HCEC 1CT (cell line): Measurements from ENCODE around the gene H2BK1.

Experiments
- DNase-seq: peaks from one replicate; pipeline ENCODE4 v3.0.0-alpha.2; 2017

H2BK1 gene

DNA sequence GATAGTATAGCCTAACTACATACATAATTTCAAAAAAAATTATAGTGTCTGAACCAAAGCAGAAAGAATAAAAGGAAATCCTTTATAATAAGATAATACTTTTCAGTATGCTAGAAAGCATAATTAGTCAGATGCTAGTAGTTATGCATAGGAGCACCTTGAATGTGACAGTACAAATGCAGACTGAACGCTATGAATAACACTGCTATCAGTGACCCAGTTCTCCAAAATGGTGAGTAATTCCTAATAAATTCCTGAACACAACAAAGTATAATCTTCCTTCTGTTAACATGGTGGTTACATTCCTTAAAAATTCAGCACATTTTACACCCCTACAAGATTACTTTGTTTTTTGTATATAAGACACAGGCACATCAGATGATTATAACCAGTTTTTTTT is 20.8 kb upstream of the H2BK1 start:
- DNase-seq = no peak

DNA sequence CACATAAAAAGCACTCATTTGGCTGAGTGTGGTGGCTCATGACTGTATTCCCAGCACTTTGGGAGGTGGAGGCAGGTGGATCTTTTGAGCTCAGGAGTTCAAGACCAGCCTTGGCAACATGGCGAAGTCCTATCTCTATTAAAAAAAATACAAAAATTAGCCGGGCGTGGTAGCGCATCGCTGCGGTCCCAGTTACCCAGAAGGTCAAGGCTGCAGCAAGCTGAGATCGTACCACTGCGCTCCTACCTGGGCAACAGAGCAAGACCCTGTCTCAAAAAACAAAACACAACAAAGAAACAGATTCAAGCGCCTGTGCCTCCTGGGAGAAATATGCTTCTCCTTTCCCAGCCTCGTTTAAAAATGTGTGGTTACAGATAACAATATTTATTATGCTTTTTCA is 19.0 kb upstream of the H2BK1 start:
- DNase-seq = no peak

- no peak for DNase-seq
These were observed 18.0 kb upstream of the H2BK1 start for GRCh38 chr7:151228024-151228866.

DNA sequence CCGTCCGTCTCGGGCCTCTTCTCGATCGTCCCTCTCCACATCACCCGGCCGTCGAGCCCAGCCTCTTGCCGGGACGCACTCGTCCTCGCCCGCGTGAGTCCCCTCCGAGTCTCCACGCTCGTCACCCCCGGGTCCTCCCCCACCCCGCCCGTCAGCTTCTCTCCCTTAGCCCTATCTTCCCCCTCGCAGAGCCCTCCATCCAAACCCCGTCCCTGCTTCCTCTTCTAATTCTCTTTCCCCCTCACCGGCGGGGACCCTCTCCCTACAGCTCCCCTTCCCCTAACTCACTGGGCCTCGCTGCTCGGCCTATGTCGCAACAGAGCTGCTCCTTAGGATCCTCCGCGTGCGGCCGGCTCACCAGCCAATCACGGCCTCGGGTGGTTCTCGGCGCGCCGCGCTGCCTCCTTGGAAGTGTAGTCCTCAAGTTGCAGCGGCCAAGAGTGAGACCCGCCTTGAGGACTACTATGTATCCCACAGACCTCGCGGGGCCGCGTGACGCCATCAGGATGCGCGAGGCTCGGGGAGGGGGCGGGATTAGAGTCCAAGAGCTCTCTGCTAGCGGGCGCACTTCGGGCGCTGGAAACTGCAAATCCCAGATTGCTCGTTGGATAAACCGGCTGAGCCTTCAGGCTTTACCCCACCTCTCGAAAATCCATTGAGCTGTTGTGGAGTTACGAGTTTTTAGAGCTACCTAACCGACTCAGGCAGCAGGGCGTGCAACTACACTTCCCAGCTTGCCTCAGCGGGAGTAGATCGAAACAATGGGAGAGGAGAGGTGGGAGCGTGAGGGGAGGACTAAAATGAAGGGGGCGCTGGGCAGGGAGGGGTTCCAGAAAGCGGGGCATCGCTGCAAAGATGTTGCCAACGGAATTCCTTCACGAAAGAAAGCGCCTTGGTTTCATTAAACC is 16.8 kb upstream of the H2BK1 start, which contains the start of gene ABCF2:
Gene ABCF2, minus strand, starts transcription at position 331 of the 908 bp plus-strand sequence. CDS start 747 bp downstream, outside the sequence.
- peak; percentile 97 for DNase-seq

DNA sequence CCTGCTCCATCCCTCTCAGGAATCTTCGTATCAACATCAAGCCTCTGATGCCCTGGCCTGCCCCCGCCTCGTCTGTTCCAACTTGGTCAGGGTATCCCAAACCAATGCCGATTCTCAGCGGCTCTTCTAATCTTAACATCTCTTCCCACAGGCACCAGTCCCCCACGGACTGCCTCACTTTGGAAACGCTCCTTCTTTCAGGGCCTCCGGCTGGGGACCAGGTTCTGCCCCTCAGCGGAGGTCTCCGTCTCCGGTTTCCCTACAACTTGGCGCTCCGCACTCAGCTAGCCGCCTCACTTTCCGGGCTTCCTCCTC is 16.2 kb upstream of the H2BK1 start:
- no peak for DNase-seq

- DNase-seq = no peak
These were observed 15.7 kb upstream of the H2BK1 start for GRCh38 chr7:151225948-151226510.

- DNase-seq = no peak
These were observed 13.4 kb upstream of the H2BK1 start for GRCh38 chr7:151223728-151224127.

DNA sequence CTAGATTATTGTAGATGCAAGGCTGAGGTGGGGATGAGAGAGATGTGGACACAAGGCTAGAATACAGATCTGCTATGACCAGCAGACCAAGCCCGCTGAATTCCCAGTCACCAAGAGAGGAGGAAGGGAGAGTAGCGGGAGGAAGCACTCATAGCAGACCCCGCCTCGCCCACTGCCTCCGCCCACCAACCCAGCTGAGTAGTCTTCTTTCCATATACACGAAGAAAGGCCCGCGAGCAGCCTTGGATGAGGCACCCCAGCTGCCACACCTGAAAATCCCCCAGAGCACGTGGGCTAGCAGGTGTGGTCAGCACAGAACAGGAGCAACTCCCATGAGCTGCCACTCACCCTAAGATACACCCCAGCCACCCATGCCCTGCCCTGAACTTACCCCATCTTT is 7.9 kb upstream of the H2BK1 start:
- no peak for DNase-seq

- no peak for DNase-seq
These were observed 5.1 kb upstream of the H2BK1 start for GRCh38 chr7:151215396-151215795.

- no peak for DNase-seq
These were observed 3.5 kb upstream of the H2BK1 start for GRCh38 chr7:151213826-151214225.

DNA sequence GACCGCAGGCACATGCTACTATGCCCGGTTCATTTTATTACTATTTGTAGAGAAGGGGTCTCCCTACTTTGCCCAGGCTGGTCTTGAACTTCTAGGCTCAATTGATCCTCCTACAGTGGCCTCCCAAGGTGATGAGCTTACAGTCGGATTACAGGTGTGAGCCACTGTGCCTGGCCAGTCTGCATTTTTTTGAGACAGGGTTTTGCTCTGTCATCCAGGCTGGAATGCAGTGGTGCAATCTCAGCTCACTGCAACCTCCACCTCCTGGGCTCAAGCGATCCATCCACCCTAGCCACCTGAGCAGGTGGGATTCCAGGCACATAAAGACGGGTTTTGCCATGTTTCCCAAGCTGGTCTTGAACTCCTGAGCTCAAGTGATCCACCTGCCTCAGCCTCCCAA is 2.3 kb upstream of the H2BK1 start:
- no peak for DNase-seq

DNA sequence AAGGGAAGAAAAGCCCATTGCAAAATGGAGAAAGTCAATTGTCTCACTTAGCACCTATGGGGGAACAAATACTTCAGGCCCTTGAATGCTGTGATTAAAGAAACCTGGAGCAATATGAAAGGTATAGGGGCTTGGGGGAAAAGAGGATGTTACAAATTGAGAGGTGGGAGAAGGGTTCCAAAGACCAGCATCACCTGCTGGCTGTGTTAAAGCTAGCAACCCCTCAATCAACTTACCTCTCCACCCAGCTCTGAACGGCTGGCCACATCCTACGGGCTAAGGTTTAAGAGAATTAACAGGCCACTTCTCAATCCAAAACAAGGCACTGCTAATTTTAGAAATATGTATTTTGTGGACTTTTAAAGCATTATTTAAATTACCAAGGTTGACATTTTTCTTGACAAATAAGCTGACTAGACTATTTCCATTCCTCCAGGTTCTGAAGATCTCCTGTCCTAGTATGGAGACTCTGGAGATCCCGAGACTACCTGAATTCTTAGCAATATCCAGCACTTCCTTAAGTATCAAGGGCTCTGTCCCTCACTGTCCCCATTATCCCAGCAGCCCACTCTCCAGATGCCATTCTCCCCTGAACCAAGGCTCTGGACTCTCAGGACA is 976 bp upstream of the H2BK1 start:
- DNase-seq = no peak

- no peak for DNase-seq
These were observed 700 bp downstream of the H2BK1 start for GRCh38 chr7:151209588-151209987.

DNA sequence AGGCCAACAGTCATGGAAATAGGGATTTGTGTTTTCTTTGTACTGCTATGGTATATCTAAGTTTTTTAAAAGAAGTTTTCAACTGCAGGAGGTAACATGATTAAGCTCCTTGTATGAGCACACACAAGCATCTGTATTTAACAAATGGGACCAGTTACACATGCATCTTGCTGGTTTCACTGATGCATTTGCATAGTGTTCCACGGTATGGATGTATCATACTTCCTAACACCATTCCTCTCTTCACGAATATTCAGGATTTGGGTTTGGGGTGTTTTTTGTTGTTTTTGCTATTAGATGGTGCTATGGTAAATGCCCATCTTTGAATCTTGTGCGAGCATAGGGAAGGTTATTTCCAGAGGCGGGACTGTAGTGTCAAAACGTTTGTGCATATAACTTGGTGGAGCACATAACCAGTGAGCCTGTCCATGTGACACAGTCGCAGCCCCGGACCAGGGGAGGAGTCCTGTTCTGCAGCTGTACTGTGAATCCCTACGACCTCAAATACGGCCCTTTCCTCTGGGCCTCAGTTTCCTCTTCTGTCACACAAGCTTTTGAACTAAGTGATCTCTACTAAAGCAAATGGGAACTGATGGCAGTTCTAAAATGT is 1.9 kb downstream of the H2BK1 start:
- no peak for DNase-seq

- DNase-seq = no peak
These were observed 2.5 kb downstream of the H2BK1 start for GRCh38 chr7:151207804-151208203.

DNA sequence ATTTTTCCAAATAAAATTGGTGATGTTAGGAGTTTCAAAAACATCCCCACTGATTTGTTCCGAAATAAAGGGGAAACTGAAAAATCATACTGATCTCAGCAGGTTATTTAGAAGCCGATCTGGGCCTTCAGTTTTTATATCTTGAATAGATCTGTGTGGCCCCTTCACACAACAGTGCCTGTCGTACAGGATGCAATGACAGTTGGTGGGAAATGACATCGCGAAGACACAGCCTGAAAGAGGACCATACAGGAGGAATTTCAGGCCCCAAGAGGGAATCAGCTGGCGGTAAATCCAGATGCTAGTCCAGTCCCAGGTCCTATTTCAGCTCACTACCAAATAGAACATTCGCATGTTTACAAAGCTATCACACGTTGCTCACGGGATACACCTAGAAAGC is 3.0 kb downstream of the H2BK1 start:
- DNase-seq = no peak

GRCh38 chr7:151206914-151207313 is 3.4 kb downstream of the H2BK1 start:
- no peak for DNase-seq

GRCh38 chr7:151205730-151206129 is 4.6 kb downstream of the H2BK1 start:
- no peak for DNase-seq

DNA sequence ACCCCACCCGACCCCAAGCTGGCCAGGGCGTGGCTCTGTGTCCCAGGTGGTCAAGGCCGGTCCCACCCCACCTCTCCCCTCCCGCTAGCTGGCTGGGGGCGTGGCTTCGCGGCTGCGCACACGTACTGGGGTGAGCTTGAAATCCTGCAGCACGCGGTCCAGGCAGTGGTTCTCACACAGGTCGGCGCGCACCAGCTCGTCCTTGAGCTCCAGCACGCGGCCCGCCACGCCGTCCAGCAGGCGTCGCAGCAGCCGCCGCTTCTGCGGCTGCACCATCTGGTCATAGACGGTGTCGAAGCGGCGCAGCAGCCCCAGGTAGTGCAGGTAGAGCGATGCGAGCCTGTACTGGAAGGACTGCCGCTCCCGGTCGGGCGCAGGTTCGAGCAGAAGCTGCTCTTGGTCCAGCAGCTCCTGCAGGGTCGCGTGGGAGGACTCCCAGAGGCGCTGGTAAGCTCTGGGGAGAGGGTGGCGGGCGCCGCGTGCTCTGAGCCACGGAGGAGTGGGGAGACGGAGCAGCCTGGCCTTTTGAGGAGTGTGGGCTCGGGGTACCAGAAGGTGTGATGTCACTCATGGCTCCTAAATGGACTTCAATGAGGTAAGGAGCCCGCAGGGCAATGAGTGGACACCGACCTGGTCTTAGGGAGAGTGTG is 5.8 kb downstream of the H2BK1 start:
- DNase-seq = no peak

GRCh38 chr7:151202836-151203235 is 7.5 kb downstream of the H2BK1 start:
- DNase-seq = no peak

DNA sequence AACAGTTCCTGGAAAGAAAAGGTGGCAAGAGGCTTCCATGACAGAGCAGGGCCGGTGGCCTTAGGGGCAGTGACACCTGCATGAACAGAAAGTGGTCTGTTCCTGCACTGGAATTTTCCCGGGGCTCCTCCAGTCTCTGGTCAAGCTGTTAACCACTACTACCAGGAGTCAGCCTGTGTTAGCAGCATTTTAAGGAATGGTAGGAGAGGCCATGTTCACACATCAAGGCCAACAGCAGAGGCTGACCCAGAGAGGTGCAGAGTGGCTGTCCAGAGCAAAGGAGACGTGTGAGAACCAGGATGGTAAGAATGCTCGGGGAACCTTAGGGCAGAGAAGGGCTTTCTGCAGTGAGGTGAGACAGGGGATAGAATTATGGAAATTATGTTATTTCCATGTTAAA is 8.5 kb downstream of the H2BK1 start:
- DNase-seq = no peak

- DNase-seq = no peak
These were observed 8.9 kb downstream of the H2BK1 start for GRCh38 chr7:151201344-151201743.
